ENCODE data around the gene UPF1.

The UPF1 gene

GRCh38 chr19:18848878-18849661, 17.3 kb downstream of the UPF1 start:
- Histone ChIP-seq H3K27me3 (ENCODE audit: insufficient read depth, insufficient read length) (no peaks in the 10 kb centered on the region), H3K9ac (ENCODE audit: insufficient read length, low read depth) (peak overlapping the region; percentile 51), H3K9me3 (ENCODE audit: insufficient read depth, low read length) (no peaks in the 10 kb centered on the region), H3K36me3 (ENCODE audit: insufficient read depth, insufficient read length, low read length) (peaks cover 88% of the 10 kb centered on the region), H3K4me1 (ENCODE audit: insufficient read depth, insufficient read length) (peaks cover 20% of the 10 kb centered on the region), H3K4me3 (ENCODE audit: insufficient read length, low read depth) (no peak overlapping the region)
- TF ChIP-seq SUZ12 (IDR thresholded peaks at IDR 0.05; ENCODE audit: extremely low read depth, insufficient read depth, insufficient read length) (no peak), ZNF274 (IDR thresholded peaks at IDR 0.05; ENCODE audit: low read depth, low read length) (no peak), YY1 (IDR thresholded peaks at IDR 0.05; ENCODE audit: insufficient read depth, insufficient read length) (no peak)
- DNase-seq (ENCODE audit: low read depth, low spot score): no peak

GRCh38 chr19:18849838-18850400, 18.2 kb downstream of the UPF1 start:
- Histone ChIP-seq H3K4me3 (ENCODE audit: insufficient read length, low read depth) (no peak overlapping the region), H3K4me1 (ENCODE audit: insufficient read depth, insufficient read length) (peaks cover 20% of the 10 kb centered on the region), H3K9me3 (ENCODE audit: insufficient read depth, low read length) (no peaks in the 10 kb centered on the region), H3K9ac (ENCODE audit: insufficient read length, low read depth) (peak overlapping the region; percentile 5), H3K27me3 (ENCODE audit: insufficient read depth, insufficient read length) (no peaks in the 10 kb centered on the region), H3K36me3 (ENCODE audit: insufficient read depth, insufficient read length, low read length) (peaks cover 91% of the 10 kb centered on the region)
- DNase-seq (ENCODE audit: low read depth, low spot score): no peak
- TF ChIP-seq YY1 (IDR thresholded peaks at IDR 0.05; ENCODE audit: insufficient read depth, insufficient read length) (no peak), ZNF274 (IDR thresholded peaks at IDR 0.05; ENCODE audit: low read depth, low read length) (no peak), SUZ12 (IDR thresholded peaks at IDR 0.05; ENCODE audit: extremely low read depth, insufficient read depth, insufficient read length) (no peak)

- no peak for DNase-seq (ENCODE audit: low read depth, low spot score)
- peaks cover 91% of the 10 kb centered on the region for H3K36me3 ChIP-seq (ENCODE audit: insufficient read depth, insufficient read length, low read length)
- H3K9ac ChIP-seq (ENCODE audit: insufficient read length, low read depth): no peak overlapping the region
- no peak overlapping the region for H3K4me3 ChIP-seq (ENCODE audit: insufficient read length, low read depth)
- no peaks in the 10 kb centered on the region for H3K9me3 ChIP-seq (ENCODE audit: insufficient read depth, low read length)
- TF ChIP-seq ZNF274 (IDR thresholded peaks at IDR 0.05; ENCODE audit: low read depth, low read length) (no peak), SUZ12 (IDR thresholded peaks at IDR 0.05; ENCODE audit: extremely low read depth, insufficient read depth, insufficient read length) (no peak), YY1 (IDR thresholded peaks at IDR 0.05; ENCODE audit: insufficient read depth, insufficient read length) (no peak)
- no peaks in the 10 kb centered on the region for H3K27me3 ChIP-seq (ENCODE audit: insufficient read depth, insufficient read length)
- H3K4me1 ChIP-seq (ENCODE audit: insufficient read depth, insufficient read length): peaks cover 21% of the 10 kb centered on the region
These were observed 19.0 kb downstream of the UPF1 start for GRCh38 chr19:18850471-18851375.

- Histone ChIP-seq H3K9ac (ENCODE audit: insufficient read length, low read depth) (no peak overlapping the region), H3K36me3 (ENCODE audit: insufficient read depth, insufficient read length, low read length) (peaks cover 94% of the 10 kb centered on the region), H3K27me3 (ENCODE audit: insufficient read depth, insufficient read length) (no peaks in the 10 kb centered on the region), H3K4me1 (ENCODE audit: insufficient read depth, insufficient read length) (peaks cover 25% of the 10 kb centered on the region), H3K4me3 (ENCODE audit: insufficient read length, low read depth) (no peak overlapping the region), H3K9me3 (ENCODE audit: insufficient read depth, low read length) (no peaks in the 10 kb centered on the region)
- DNase-seq (ENCODE audit: low read depth, low spot score): no peak
- TF ChIP-seq ZNF274 (IDR thresholded peaks at IDR 0.05; ENCODE audit: low read depth, low read length) (no peak), SUZ12 (IDR thresholded peaks at IDR 0.05; ENCODE audit: extremely low read depth, insufficient read depth, insufficient read length) (no peak), YY1 (IDR thresholded peaks at IDR 0.05; ENCODE audit: insufficient read depth, insufficient read length) (no peak)
These were observed 20.0 kb downstream of the UPF1 start for GRCh38 chr19:18851673-18852325.

- Histone ChIP-seq H3K36me3 (ENCODE audit: insufficient read depth, insufficient read length, low read length) (peaks cover 96% of the 10 kb centered on the region), H3K9me3 (ENCODE audit: insufficient read depth, low read length) (no peaks in the 10 kb centered on the region), H3K9ac (ENCODE audit: insufficient read length, low read depth) (no peak overlapping the region), H3K27me3 (ENCODE audit: insufficient read depth, insufficient read length) (no peaks in the 10 kb centered on the region), H3K4me3 (ENCODE audit: insufficient read length, low read depth) (no peak overlapping the region), H3K4me1 (ENCODE audit: insufficient read depth, insufficient read length) (peaks cover 25% of the 10 kb centered on the region)
- TF ChIP-seq ZNF274 (IDR thresholded peaks at IDR 0.05; ENCODE audit: low read depth, low read length) (no peak), YY1 (IDR thresholded peaks at IDR 0.05; ENCODE audit: insufficient read depth, insufficient read length) (no peak), SUZ12 (IDR thresholded peaks at IDR 0.05; ENCODE audit: extremely low read depth, insufficient read depth, insufficient read length) (no peak)
- DNase-seq (ENCODE audit: low read depth, low spot score): no peak
These were observed 20.9 kb downstream of the UPF1 start for GRCh38 chr19:18852648-18853047.

GRCh38 chr19:18853755-18854427, 22.1 kb downstream of the UPF1 start:
- TF ChIP-seq YY1 (IDR thresholded peaks at IDR 0.05; ENCODE audit: insufficient read depth, insufficient read length) (no peak), ZNF274 (IDR thresholded peaks at IDR 0.05; ENCODE audit: low read depth, low read length) (no peak), SUZ12 (IDR thresholded peaks at IDR 0.05; ENCODE audit: extremely low read depth, insufficient read depth, insufficient read length) (no peak)
- Histone ChIP-seq H3K4me3 (ENCODE audit: insufficient read length, low read depth) (no peak overlapping the region), H3K9ac (ENCODE audit: insufficient read length, low read depth) (no peak overlapping the region), H3K36me3 (ENCODE audit: insufficient read depth, insufficient read length, low read length) (peaks cover 96% of the 10 kb centered on the region), H3K9me3 (ENCODE audit: insufficient read depth, low read length) (no peaks in the 10 kb centered on the region), H3K4me1 (ENCODE audit: insufficient read depth, insufficient read length) (peaks cover 24% of the 10 kb centered on the region), H3K27me3 (ENCODE audit: insufficient read depth, insufficient read length) (no peaks in the 10 kb centered on the region)
- no peak for DNase-seq (ENCODE audit: low read depth, low spot score)

All from NT2/D1 (cell line).